SK-N-MC (cell line): ENCODE results near the gene SVOPL.
"Not testable (repeated sequence)": the region's sequence is repeated elsewhere in the genome, so short reads cannot be mapped to it uniquely, and the experiment has no call there.

Source experiments
- DNase-seq: peaks from one replicate; pipeline ENCODE4 v3.0.0-alpha.2; 2011; ENCODE audit warnings: low read depth, low spot score
- H3K27ac ChIP-seq: fragments of 200-600 bp; sonication (generic); 2 replicates; pipeline ENCODE4 v1.5.1; 2016; ENCODE audit warnings: mixed run types
- H3K36me3 ChIP-seq: fragments of 200-600 bp; sonication (generic); 2 replicates; pipeline ENCODE4 v1.6.1; 2017; ENCODE audit warnings: antibody characterized with exemption, low read length, mixed read lengths; ENCODE audit not compliant: insufficient read depth
- H3K4me3 ChIP-seq: fragments of 200-600 bp; sonication (generic); 2 replicates; pipeline ENCODE4 v1.5.1; 2016
- H3K9ac ChIP-seq: fragments of 200-600 bp; sonication (generic); 2 replicates; pipeline ENCODE4 v1.8.0; 2017; ENCODE audit warnings: mixed run types, mixed read lengths; ENCODE audit not compliant: insufficient read length
- H3K9me3 ChIP-seq: fragments of 200-600 bp; sonication (generic); 2 replicates; pipeline ENCODE4 v1.6.1; 2017; ENCODE audit warnings: low read depth, mild to moderate bottlenecking, antibody characterized with exemption, low read length, moderate library complexity, mixed read lengths
- EZH2 ChIP-seq: fragments of 200-600 bp; sonication (generic); IDR thresholded peaks from one replicate; pipeline ENCODE4 v1.6.1; 2017; ENCODE audit warnings: antibody characterized with exemption
- FOXP2 ChIP-seq: optimal IDR thresholded peaks from 2 replicates; pipeline ENCODE3; 2011; ENCODE audit warnings: mild to moderate bottlenecking, moderate library complexity; ENCODE audit not compliant: insufficient read depth; ENCODE audit errors: extremely low read length, control extremely low read depth
- POLR2AphosphoS5 ChIP-seq: IDR thresholded peaks from 2 replicates; pipeline ENCODE4 v1.6.1; 2012; ENCODE audit warnings: mild to moderate bottlenecking, low read depth, low read length, borderline replicate concordance

SVOPL gene

GRCh38 chr7:138713191-138713590, 12.0 kb upstream of the SVOPL start:
- Histone ChIP-seq H3K36me3 (no peaks in the 10 kb centered on the region), H3K9me3 (no peaks in the 10 kb centered on the region), H3K27ac (no peak overlapping the region), H3K9ac (no peak overlapping the region), H3K4me3 (no peak overlapping the region)
- TF ChIP-seq FOXP2 = no peak
- no peak for TF ChIP-seq EZH2
- TF ChIP-seq POLR2AphosphoS5 = no peak
- no peak for DNase-seq

- Histone ChIP-seq H3K27ac (no peak overlapping the region), H3K9ac (no peak overlapping the region), H3K36me3 (no peaks in the 10 kb centered on the region), H3K4me3 (no peak overlapping the region), H3K9me3 (no peaks in the 10 kb centered on the region)
- no peak for DNase-seq
- TF ChIP-seq FOXP2 (no peak), POLR2AphosphoS5 (no peak), EZH2 (no peak)
Observed at GRCh38 chr7:138712652-138713051, 11.5 kb upstream of the SVOPL start.

- no peak overlapping the region for H3K9ac ChIP-seq
- TF ChIP-seq POLR2AphosphoS5 (no peak), EZH2 (no peak), FOXP2 (no peak)
- no peaks in the 10 kb centered on the region for H3K9me3 ChIP-seq
- no peaks in the 10 kb centered on the region for H3K36me3 ChIP-seq
- no peak overlapping the region for H3K4me3 ChIP-seq
- DNase-seq = no peak
- no peak overlapping the region for H3K27ac ChIP-seq
Observed at GRCh38 chr7:138710536-138711385, 9.6 kb upstream of the SVOPL start.

- no peak overlapping the region for H3K27ac ChIP-seq
- TF ChIP-seq POLR2AphosphoS5 (no peak), FOXP2 (no peak), EZH2 (no peak)
- H3K9me3 ChIP-seq = no peaks in the 10 kb centered on the region
- H3K4me3 ChIP-seq = no peak overlapping the region
- no peak overlapping the region for H3K9ac ChIP-seq
- H3K36me3 ChIP-seq = no peaks in the 10 kb centered on the region
- no peak for DNase-seq
Observed at GRCh38 chr7:138705167-138705566, 4.0 kb upstream of the SVOPL start.

GRCh38 chr7:138701537-138701923, 368 bp upstream of the SVOPL start:
- TF ChIP-seq EZH2 = no peak
- no peak for TF ChIP-seq POLR2AphosphoS5
- no peak for TF ChIP-seq FOXP2
- H3K27ac ChIP-seq = no peak overlapping the region
- H3K9ac ChIP-seq = no peak overlapping the region

GRCh38 chr7:138699661-138700060, 1.5 kb downstream of the SVOPL start:
- DNase-seq = no peak
- TF ChIP-seq POLR2AphosphoS5 (no peak), FOXP2 (no peak), EZH2 (no peak)
- Histone ChIP-seq H3K9ac (no peak overlapping the region), H3K4me3 (no peak overlapping the region), H3K36me3 (no peaks in the 10 kb centered on the region), H3K27ac (no peak overlapping the region), H3K9me3 (no peaks in the 10 kb centered on the region)

More at GRCh38 chr7:138701537-138701923, 368 bp upstream of the SVOPL start:
- Histone ChIP-seq H3K36me3 (no peaks in the 10 kb centered on the region), H3K4me3 (no peak overlapping the region), H3K9me3 (no peaks in the 10 kb centered on the region)
- no peak for DNase-seq

- TF ChIP-seq EZH2 (no peak), FOXP2 (no peak), POLR2AphosphoS5 (no peak)
- no peak for DNase-seq
- no peaks in the 10 kb centered on the region for H3K9me3 ChIP-seq
- H3K9ac ChIP-seq = no peak overlapping the region
- no peak overlapping the region for H3K4me3 ChIP-seq
- no peaks in the 10 kb centered on the region for H3K36me3 ChIP-seq
- H3K27ac ChIP-seq = no peak overlapping the region
Observed at GRCh38 chr7:138698281-138698680, 2.9 kb downstream of the SVOPL start.

GRCh38 chr7:138697535-138698182, 3.5 kb downstream of the SVOPL start:
- no peak for DNase-seq
- H3K9ac ChIP-seq = no peak overlapping the region
- no peak for TF ChIP-seq FOXP2
- TF ChIP-seq POLR2AphosphoS5 = no peak
- no peak for TF ChIP-seq EZH2
- H3K36me3 ChIP-seq = no peaks in the 10 kb centered on the region
- H3K4me3 ChIP-seq = no peak overlapping the region
- no peak overlapping the region for H3K27ac ChIP-seq
- no peaks in the 10 kb centered on the region for H3K9me3 ChIP-seq

- H3K27ac ChIP-seq, H3K4me3 ChIP-seq, H3K9me3 ChIP-seq, H3K9ac ChIP-seq, H3K36me3 ChIP-seq, DNase-seq: not testable (repeated sequence)
Observed at GRCh38 chr7:138695776-138696175, 5.4 kb downstream of the SVOPL start.
